Measurements from ENCODE around the gene NDUFB10.
"Not testable (repeated sequence)": the region's sequence is repeated elsewhere in the genome, so short reads cannot be mapped to it uniquely, and the experiment has no call there.

Gene NDUFB10

DNA sequence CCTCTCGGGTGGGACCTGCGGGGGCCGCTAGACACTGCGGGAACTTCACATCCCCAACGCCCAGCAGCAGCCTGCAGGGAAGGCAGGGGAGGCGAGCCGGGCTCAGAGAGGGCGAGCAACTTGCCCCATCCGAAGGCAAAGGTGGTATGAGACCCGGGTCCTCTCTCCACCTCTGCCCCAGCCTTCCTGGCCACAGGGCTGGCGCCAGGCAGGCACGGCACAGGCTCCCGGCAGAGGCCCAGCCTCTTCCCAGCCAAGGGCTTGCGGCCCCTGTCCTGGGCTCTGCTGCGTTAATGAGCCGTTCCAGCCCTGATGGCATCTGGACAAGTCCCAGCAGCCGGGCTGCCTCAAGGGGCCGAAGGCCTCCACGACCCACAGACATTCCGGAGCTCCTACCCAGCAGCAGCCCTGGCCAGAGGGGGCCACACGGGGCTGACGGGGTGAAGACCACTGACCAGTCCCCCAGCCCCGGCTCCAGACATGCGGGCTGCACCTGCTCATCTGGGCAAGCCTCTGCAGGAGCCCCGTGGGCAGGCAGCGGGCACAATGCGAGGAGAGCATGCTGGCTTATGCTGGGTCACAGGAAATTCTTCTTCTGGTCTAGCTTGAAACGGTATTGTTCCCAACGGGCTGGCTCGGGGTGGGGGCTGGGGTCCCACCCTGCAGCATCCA is 39.9 kb upstream of the NDUFB10 start:
- TF ChIP-seq, protein P1, sequence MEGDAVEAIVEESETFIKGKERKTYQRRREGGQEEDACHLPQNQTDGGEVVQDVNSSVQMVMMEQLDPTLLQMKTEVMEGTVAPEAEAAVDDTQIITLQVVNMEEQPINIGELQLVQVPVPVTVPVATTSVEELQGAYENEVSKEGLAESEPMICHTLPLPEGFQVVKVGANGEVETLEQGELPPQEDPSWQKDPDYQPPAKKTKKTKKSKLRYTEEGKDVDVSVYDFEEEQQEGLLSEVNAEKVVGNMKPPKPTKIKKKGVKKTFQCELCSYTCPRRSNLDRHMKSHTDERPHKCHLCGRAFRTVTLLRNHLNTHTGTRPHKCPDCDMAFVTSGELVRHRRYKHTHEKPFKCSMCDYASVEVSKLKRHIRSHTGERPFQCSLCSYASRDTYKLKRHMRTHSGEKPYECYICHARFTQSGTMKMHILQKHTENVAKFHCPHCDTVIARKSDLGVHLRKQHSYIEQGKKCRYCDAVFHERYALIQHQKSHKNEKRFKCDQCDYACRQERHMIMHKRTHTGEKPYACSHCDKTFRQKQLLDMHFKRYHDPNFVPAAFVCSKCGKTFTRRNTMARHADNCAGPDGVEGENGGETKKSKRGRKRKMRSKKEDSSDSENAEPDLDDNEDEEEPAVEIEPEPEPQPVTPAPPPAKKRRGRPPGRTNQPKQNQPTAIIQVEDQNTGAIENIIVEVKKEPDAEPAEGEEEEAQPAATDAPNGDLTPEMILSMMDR (IDR thresholded peaks at IDR 0.05; ENCODE audit: extremely low read depth, missing control alignments), result no peak
- DNase-seq (ENCODE audit: low spot score), result no peak

DNA sequence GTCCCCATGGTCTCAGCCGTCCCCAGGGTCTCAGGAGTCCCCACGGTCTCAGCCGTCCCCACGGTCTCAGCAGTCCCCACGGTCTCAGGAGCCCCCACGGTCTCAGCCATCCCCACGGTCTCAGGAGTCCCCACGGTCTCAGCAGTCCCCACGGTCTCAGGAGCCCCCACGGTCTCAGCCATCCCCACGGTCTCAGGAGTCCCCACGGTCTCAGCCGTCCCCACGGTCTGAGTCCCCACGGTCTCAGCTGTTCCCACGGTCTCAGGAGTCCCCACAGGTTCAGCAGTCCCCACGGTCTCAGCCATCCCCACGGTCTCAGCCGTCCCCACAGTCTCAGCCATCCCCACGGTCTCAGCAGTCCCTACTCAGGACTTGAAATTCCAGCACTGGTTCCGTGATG is 39.2 kb upstream of the NDUFB10 start:
- DNase-seq (ENCODE audit: low spot score), result not testable (repeated sequence)

DNA sequence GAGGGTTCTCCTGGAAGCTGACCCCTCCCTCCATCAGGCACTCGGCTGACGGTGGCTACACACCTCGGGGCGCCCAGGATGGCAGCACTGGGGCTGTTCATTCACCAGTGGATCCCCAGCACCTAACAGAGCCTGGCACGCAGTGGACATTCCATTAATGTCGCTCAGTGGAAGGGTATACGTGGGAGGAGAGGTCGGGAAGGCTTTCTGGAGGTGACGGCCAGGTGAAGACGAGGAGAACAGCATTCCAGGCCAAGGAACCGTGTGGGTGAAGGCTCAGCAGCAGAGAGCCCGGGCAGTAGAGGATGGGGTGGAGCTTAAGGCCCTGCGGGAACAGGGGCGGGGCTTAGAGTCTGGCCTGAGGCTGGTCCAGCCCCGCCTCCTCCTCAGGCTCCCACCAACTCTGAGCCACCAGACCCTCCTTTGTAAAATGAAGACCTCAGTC is 38.6 kb upstream of the NDUFB10 start:
- peak; percentile 50 for DNase-seq (ENCODE audit: low spot score)
- TF ChIP-seq, protein P1 (IDR thresholded peaks at IDR 0.05; ENCODE audit: extremely low read depth, missing control alignments), result no peak

DNA sequence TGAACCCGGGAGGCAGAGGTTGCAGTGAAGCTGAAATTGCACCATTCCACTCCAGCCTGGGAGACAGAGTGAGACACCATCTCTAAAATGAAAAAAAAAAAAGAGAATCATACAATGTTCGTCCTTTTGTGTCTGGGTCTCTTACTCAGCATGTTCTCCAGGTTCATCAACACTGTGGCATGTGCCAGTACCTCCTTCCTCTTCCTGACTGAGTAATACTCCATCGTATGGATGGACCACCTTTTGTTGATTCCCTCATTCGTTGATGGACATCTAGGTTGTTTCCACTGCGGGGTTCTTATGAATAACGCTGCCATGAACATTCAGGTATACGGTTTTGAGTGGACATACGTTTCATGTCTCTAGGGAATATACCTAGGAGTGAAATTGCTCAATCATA is 37.0 kb upstream of the NDUFB10 start:
- TF ChIP-seq, protein P1 (IDR thresholded peaks at IDR 0.05; ENCODE audit: extremely low read depth, missing control alignments), result no peak
- DNase-seq (ENCODE audit: low spot score), result no peak

DNA sequence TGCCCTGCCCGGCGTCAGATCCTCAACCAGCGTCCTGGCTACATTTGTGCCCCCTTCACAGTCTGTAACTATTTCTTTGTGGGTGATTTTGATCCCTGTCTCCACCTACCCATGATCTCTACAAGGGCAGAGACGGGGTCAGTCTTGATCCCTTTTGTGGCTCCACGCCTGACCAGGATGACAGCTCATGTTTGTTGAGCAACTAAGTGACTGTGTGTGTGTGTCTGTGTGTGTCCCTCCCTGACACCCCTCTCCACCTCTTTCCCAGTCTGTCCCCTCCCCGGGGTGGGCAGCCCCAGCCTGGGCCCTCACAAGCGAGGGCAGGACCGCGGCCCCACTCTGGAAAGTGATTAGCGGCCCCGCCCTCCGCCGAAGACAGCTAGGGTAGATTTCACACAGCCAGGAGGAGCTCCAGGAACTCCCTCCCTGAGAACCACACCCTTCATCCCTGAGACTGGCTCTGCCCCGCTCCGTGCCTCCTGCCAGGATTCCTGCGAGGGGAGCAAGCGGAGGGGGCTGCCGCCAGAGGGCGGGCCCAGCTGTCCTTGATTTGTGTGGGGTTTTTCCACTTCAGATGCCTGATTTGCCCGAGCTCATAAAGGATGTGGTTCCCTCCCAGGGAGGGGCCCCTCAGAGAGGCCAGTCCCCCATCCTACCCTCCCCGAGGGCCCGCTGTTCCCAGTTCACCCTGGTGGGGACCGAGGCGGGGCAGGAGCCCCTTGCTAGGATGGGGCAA is 35.9 kb upstream of the NDUFB10 start:
- TF ChIP-seq, protein P1 (IDR thresholded peaks at IDR 0.05; ENCODE audit: extremely low read depth, missing control alignments), result no peak
- no peak for DNase-seq (ENCODE audit: low spot score)

DNA sequence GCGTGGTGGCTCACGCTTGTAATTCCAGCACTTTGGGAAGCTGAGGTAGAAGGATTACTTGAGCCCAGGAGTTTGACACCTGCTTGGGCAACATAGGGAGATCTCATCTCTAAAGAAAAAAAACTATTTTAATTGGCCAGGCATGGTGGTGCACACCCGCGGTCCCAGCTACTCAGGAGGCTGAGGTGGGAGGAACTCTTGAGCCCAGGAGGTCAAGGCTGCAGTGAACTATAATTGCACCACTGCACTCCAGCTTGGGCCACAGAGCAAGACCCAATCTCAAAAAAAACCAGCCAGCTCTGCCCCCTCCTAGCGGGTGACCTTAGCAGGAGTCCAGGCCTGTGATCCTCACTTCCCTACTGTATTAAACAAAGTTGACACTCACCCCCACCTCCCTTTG is 35.2 kb upstream of the NDUFB10 start:
- DNase-seq (ENCODE audit: low spot score), result no peak
- TF ChIP-seq, protein P1 (IDR thresholded peaks at IDR 0.05; ENCODE audit: extremely low read depth, missing control alignments), result no peak

DNA sequence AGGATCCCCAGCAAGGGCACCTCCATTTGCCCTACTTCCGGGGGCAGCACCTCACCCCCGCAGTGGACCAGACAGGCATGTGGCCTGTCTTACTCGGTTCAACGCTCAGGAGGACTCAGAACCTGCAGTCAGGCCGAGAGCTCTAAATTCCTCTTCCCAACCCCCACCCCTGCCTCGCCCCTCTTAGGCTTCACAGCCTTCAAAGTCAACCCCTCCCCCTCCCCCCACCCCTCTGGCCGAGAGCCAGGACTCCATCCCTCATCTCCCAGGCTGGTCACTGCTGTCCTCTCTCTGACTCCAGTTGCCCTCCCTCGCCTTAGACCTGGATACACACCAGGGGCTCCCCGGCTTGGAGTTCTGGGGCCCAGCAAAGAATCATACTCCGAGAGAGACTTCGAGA is 33.1 kb upstream of the NDUFB10 start:
- TF ChIP-seq, protein P1 (IDR thresholded peaks at IDR 0.05; ENCODE audit: extremely low read depth, missing control alignments), result no peak
- DNase-seq (ENCODE audit: low spot score), result no peak
